ENCODE measurements around the gene SMAP1.
"Not testable (repeated sequence)": the region's sequence is repeated elsewhere in the genome, so short reads cannot be mapped to it uniquely, and the experiment has no call there.

Gene SMAP1

GRCh38 chr6:70734381-70734780 lies 66.7 kb downstream of the SMAP1 start:
- TF ChIP-seq, protein P1, sequence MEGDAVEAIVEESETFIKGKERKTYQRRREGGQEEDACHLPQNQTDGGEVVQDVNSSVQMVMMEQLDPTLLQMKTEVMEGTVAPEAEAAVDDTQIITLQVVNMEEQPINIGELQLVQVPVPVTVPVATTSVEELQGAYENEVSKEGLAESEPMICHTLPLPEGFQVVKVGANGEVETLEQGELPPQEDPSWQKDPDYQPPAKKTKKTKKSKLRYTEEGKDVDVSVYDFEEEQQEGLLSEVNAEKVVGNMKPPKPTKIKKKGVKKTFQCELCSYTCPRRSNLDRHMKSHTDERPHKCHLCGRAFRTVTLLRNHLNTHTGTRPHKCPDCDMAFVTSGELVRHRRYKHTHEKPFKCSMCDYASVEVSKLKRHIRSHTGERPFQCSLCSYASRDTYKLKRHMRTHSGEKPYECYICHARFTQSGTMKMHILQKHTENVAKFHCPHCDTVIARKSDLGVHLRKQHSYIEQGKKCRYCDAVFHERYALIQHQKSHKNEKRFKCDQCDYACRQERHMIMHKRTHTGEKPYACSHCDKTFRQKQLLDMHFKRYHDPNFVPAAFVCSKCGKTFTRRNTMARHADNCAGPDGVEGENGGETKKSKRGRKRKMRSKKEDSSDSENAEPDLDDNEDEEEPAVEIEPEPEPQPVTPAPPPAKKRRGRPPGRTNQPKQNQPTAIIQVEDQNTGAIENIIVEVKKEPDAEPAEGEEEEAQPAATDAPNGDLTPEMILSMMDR (IDR thresholded peaks at IDR 0.05): no peak
- H3K27me3 Mint-ChIP-seq (ENCODE audit: low read depth, poor library complexity): peaks cover 2% of the 10 kb centered on the region
- DNase-seq: no peak
- H3K9me3 Mint-ChIP-seq: no peaks in the 10 kb centered on the region
- no peak overlapping the region for H3K27ac Mint-ChIP-seq
- peaks cover 18% of the 10 kb centered on the region for H3K36me3 Mint-ChIP-seq (ENCODE audit: low read depth)
- H3K4me1 Mint-ChIP-seq: no peaks in the 10 kb centered on the region
- H3K4me3 Mint-ChIP-seq: no peak overlapping the region

DNA sequence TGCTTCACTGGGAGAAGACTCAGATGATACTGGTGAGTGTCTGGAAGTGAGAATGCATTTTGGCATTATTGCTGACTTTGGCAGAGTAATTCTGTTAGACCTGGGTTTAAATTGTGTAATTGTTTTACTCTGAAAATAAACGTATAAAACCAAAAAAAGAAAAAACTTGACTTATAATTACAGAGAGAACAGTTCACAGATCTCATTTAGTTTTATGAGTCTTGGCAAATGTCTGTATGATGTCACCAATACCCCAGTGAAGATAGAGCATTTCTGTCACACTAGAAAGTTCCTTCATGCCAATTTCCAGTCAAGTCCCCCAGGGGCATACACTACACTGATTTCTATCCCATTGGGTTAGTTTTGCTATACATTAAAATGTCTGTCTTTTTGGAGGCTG lies 67.3 kb downstream of the SMAP1 start:
- H3K9me3 Mint-ChIP-seq: peaks cover 4% of the 10 kb centered on the region
- no peak overlapping the region for H3K27ac Mint-ChIP-seq
- H3K4me3 Mint-ChIP-seq: no peak overlapping the region
- TF ChIP-seq, protein P1 (IDR thresholded peaks at IDR 0.05): no peak
- peaks cover 2% of the 10 kb centered on the region for H3K27me3 Mint-ChIP-seq (ENCODE audit: low read depth, poor library complexity)
- H3K4me1 Mint-ChIP-seq: no peaks in the 10 kb centered on the region
- DNase-seq: no peak
- H3K36me3 Mint-ChIP-seq (ENCODE audit: low read depth): peaks cover 23% of the 10 kb centered on the region

GRCh38 chr6:70735513-70735912 lies 67.8 kb downstream of the SMAP1 start:
- TF ChIP-seq, protein P1 (IDR thresholded peaks at IDR 0.05): no peak
- Mint-ChIP-seq H3K27ac (no peak overlapping the region), H3K4me3 (no peak overlapping the region), H3K4me1 (no peaks in the 10 kb centered on the region), H3K36me3 (ENCODE audit: low read depth) (peaks cover 28% of the 10 kb centered on the region), H3K27me3 (ENCODE audit: low read depth, poor library complexity) (peaks cover 2% of the 10 kb centered on the region), H3K9me3 (peaks cover 9% of the 10 kb centered on the region)
- no peak for DNase-seq

- Mint-ChIP-seq H3K27me3 (ENCODE audit: low read depth, poor library complexity) (peaks cover 2% of the 10 kb centered on the region), H3K4me1 (no peaks in the 10 kb centered on the region), H3K36me3 (ENCODE audit: low read depth) (peaks cover 52% of the 10 kb centered on the region), H3K27ac (no peak overlapping the region), H3K4me3 (no peak overlapping the region), H3K9me3 (peaks cover 31% of the 10 kb centered on the region)
- TF ChIP-seq, protein P1 (IDR thresholded peaks at IDR 0.05): no peak
- DNase-seq: no peak
Measured at GRCh38 chr6:70738028-70738427, 70.3 kb downstream of the SMAP1 start.

- Mint-ChIP-seq H3K9me3 (peaks cover 40% of the 10 kb centered on the region), H3K4me1 (no peaks in the 10 kb centered on the region), H3K4me3 (no peak overlapping the region), H3K36me3 (ENCODE audit: low read depth) (peaks cover 53% of the 10 kb centered on the region), H3K27ac (no peak overlapping the region), H3K27me3 (ENCODE audit: low read depth, poor library complexity) (peaks cover 2% of the 10 kb centered on the region)
- TF ChIP-seq, protein P1 (IDR thresholded peaks at IDR 0.05): no peak
- DNase-seq: no peak
Measured at GRCh38 chr6:70739534-70739933, 71.9 kb downstream of the SMAP1 start.

GRCh38 chr6:70740746-70741145 lies 73.1 kb downstream of the SMAP1 start:
- H3K9me3 Mint-ChIP-seq: peaks cover 48% of the 10 kb centered on the region
- not testable (repeated sequence) for H3K27me3 Mint-ChIP-seq (ENCODE audit: low read depth, poor library complexity); H3K4me1 Mint-ChIP-seq; H3K4me3 Mint-ChIP-seq; DNase-seq; H3K27ac Mint-ChIP-seq
- peaks cover 51% of the 10 kb centered on the region for H3K36me3 Mint-ChIP-seq (ENCODE audit: low read depth)

- H3K27me3 Mint-ChIP-seq (ENCODE audit: low read depth, poor library complexity); DNase-seq; H3K4me3 Mint-ChIP-seq; H3K4me1 Mint-ChIP-seq: not testable (repeated sequence)
- peaks cover 51% of the 10 kb centered on the region for H3K9me3 Mint-ChIP-seq
- H3K36me3 Mint-ChIP-seq (ENCODE audit: low read depth): peaks cover 54% of the 10 kb centered on the region
- peak overlapping the region; percentile 75 for H3K27ac Mint-ChIP-seq
Measured at GRCh38 chr6:70742462-70742861, 74.8 kb downstream of the SMAP1 start.
